HepG2 (cell line): ENCODE data around the gene GATAD2B. TPM values are rescaled to one million over a fixed set of nuclear protein-coding genes. Genes with fewer than 3 reads are reported as not detected.

Experiments used
- CEBPZ ChIP-seq: IDR thresholded peaks from 2 replicates; pipeline ENCODE4 v1.6.1; 2012; ENCODE audit warnings: low read length, improper control_type of control experiment
- ETV5 ChIP-seq: IDR thresholded peaks from 2 replicates; pipeline ENCODE4 v1.6.1; 2018; ENCODE audit warnings: missing biosample characterization, missing genetic modification reagents, inconsistent platforms, borderline replicate concordance
- HMG20B ChIP-seq: conservative IDR thresholded peaks from 2 replicates; pipeline ENCODE4 v1.6.1; 2016; ENCODE audit warnings: missing genetic modification reagents, missing compliant biosample characterization
- HOXA5 ChIP-seq: sonication (generic); formaldehyde crosslinking; IDR thresholded peaks from 2 replicates; pipeline ENCODE4 v1.4.0; 2020; ENCODE audit warnings: missing genetic modification reagents
- MTERF4 ChIP-seq: sonication (generic); formaldehyde crosslinking; IDR thresholded peaks from 2 replicates; pipeline ENCODE4 v1.8.0; 2023; ENCODE audit warnings: mild to moderate bottlenecking, missing genetic modification reagents
- PBX2 ChIP-seq: IDR thresholded peaks from 2 replicates; pipeline ENCODE4 v1.6.1; 2016; ENCODE audit warnings: control low read depth
- SPEN ChIP-seq: sonication (generic); formaldehyde crosslinking; IDR thresholded peaks from 2 replicates; pipeline ENCODE4 v1.5.1; 2020; ENCODE audit warnings: low read depth, mild to moderate bottlenecking, missing genetic modification reagents
- TCF7L2 ChIP-seq: IDR thresholded peaks from 2 replicates; pipeline ENCODE4 v1.6.1; 2011; ENCODE audit warnings: mild to moderate bottlenecking, low read depth, low read length, moderate library complexity
- ZNF275 ChIP-seq: sonication (generic); formaldehyde crosslinking; IDR thresholded peaks from 2 replicates; pipeline ENCODE4 v1.8.0; 2022; ENCODE audit warnings: missing genetic modification reagents, mild to moderate bottlenecking, inconsistent platforms, borderline replicate concordance
- ZNF7 ChIP-seq: IDR thresholded peaks from 2 replicates; pipeline ENCODE4 v1.6.1; 2016; ENCODE audit warnings: missing biosample characterization, missing genetic modification reagents
- ZNF749 ChIP-seq: sonication (generic); formaldehyde crosslinking; IDR thresholded peaks from 2 replicates; pipeline ENCODE4 v1.8.0; 2022; ENCODE audit warnings: mild to moderate bottlenecking, missing genetic modification reagents, moderate library complexity, borderline replicate concordance
- polyA plus RNA-seq, 8 experiments: library from polyadenylated mRNA; depleted of rRNA in 3 of 8; stranded (reverse) in 7 of 8; unstranded in 1 of 8; fragments of >200 nt; fragmentation: Illumina TruSeq in 4 of 8; extraction: Trizol in 4 of 8; gene quantifications; 2 replicates each; pipeline versions ENCODE4 v1.2.1 to v1.2.3, GENCODE V29; 2011 to 2016; ENCODE audit warnings: low read depth in 4 of 8, missing spikeins in 1 of 8, mixed read lengths in 1 of 8; ENCODE audit not compliant: insufficient read depth in 1 of 8
- total RNA-seq, 5 experiments: library from RNA; depleted of rRNA; stranded (reverse); fragments of >200 nt; fragmentation: Illumina TruSeq; extraction: Trizol; gene quantifications; 2 replicates each; pipeline ENCODE4 v1.2.3, GENCODE V29; 2016; ENCODE audit warnings: low read depth in 1 of 5
- TF ChIP-seq, protein P1 (sequence below): sonication (generic); formaldehyde crosslinking; IDR thresholded peaks from 2 replicates; pipeline ENCODE4 v1.9.0; 2021; ENCODE audit warnings: missing genetic modification reagents, borderline replicate concordance
- TF ChIP-seq, protein P2 (sequence below): sonication (generic); formaldehyde crosslinking; IDR thresholded peaks from 2 replicates; pipeline ENCODE4 v1.4.0; 2020; ENCODE audit warnings: mild to moderate bottlenecking, missing genetic modification reagents, borderline replicate concordance
- TF ChIP-seq, protein P3 (sequence below): sonication (generic); formaldehyde crosslinking; IDR thresholded peaks from 2 replicates; pipeline ENCODE4 v1.9.0; 2022; ENCODE audit warnings: low read depth, missing genetic modification reagents

The GATAD2B gene
- total and polyA plus RNA-seq, 2 of the 13 experiments (the other 11 are each of a cell fraction or from before 2014, with no cell fraction given): 3.2 to 5.2 TPM

DNA sequence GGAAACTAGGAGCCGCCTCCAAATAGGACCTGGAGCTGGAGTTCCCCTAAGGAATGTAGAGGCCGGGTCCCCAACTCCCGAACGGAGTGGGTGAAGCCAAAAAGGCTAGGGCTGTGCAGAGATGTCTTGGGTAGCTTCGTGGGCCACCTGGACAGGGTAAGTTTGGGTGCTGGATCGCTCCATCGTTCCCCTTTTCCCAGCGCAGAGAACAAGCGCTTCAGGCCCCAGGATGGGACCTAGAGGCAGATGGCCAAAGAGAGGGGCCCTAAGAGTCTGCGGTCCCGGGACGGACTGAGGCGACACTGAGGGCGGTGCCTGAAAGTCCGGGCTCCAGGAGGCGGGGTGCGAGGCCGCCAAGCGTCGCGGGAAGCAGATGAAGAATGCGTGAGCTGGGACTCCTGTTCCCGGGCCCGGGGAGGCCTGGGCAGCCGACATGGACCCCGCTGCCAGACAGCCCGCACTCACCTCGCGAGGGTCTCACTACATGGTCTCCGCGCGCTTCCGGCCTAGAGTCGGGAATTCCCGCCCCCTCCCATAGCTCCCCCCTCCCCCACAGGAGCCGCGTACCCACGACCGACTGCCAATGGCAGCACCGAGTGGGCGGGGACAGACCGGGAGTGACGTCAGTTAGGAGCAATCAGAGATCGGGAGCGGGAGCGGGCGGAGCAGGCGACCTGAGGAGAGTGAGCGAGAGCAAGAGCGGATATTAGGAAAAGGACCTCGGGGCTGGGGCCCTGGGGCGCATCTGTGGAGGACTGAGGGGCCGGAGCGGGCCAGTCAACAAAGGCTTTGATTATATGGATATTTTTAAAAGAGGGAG lies 40.5 kb upstream of the GATAD2B start, which contains the start of gene SLC39A1 (continued):
- TF ChIP-seq PBX2 (peak; percentile 93), ZNF749 (CRISPR knock-in tag) (no peak), CEBPZ (no peak), ZNF7 (CRISPR knock-in tag) (no peak), ZNF275 (peak; percentile 86; the same call in 1 of the 2 replicates), ETV5 (CRISPR knock-in tag) (peak; percentile 82), SPEN (CRISPR knock-in tag) (peak; percentile 71), HMG20B (no peak), MTERF4 (CRISPR knock-in tag) (peak; percentile 74; the same call in 1 of the 2 replicates), TCF7L2 (no peak), HOXA5 (peak; percentile 25; the same call in 1 of the 2 replicates)
- TF ChIP-seq, protein P1, sequence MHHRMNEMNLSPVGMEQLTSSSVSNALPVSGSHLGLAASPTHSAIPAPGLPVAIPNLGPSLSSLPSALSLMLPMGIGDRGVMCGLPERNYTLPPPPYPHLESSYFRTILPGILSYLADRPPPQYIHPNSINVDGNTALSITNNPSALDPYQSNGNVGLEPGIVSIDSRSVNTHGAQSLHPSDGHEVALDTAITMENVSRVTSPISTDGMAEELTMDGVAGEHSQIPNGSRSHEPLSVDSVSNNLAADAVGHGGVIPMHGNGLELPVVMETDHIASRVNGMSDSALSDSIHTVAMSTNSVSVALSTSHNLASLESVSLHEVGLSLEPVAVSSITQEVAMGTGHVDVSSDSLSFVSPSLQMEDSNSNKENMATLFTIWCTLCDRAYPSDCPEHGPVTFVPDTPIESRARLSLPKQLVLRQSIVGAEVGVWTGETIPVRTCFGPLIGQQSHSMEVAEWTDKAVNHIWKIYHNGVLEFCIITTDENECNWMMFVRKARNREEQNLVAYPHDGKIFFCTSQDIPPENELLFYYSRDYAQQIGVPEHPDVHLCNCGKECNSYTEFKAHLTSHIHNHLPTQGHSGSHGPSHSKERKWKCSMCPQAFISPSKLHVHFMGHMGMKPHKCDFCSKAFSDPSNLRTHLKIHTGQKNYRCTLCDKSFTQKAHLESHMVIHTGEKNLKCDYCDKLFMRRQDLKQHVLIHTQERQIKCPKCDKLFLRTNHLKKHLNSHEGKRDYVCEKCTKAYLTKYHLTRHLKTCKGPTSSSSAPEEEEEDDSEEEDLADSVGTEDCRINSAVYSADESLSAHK: no peak
- TF ChIP-seq, protein P2, sequence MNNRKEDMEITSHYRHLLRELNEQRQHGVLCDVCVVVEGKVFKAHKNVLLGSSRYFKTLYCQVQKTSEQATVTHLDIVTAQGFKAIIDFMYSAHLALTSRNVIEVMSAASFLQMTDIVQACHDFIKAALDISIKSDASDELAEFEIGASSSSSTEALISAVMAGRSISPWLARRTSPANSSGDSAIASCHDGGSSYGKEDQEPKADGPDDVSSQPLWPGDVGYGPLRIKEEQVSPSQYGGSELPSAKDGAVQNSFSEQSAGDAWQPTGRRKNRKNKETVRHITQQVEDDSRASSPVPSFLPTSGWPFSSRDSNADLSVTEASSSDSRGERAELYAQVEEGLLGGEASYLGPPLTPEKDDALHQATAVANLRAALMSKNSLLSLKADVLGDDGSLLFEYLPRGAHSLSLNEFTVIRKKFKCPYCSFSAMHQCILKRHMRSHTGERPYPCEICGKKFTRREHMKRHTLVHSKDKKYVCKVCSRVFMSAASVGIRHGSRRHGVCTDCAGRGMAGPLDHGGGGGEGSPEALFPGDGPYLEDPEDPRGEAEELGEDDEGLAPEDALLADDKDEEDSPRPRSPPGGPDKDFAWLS: no peak
- TF ChIP-seq, protein P3, sequence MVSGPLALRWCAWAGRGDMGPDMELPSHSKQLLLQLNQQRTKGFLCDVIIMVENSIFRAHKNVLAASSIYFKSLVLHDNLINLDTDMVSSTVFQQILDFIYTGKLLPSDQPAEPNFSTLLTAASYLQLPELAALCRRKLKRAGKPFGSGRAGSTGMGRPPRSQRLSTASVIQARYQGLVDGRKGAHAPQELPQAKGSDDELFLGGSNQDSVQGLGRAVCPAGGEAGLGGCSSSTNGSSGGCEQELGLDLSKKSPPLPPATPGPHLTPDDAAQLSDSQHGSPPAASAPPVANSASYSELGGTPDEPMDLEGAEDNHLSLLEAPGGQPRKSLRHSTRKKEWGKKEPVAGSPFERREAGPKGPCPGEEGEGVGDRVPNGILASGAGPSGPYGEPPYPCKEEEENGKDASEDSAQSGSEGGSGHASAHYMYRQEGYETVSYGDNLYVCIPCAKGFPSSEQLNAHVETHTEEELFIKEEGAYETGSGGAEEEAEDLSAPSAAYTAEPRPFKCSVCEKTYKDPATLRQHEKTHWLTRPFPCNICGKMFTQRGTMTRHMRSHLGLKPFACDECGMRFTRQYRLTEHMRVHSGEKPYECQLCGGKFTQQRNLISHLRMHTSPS: no peak
